ENCODE measurements around the gene PITPNM1.

Gene PITPNM1

DNA sequence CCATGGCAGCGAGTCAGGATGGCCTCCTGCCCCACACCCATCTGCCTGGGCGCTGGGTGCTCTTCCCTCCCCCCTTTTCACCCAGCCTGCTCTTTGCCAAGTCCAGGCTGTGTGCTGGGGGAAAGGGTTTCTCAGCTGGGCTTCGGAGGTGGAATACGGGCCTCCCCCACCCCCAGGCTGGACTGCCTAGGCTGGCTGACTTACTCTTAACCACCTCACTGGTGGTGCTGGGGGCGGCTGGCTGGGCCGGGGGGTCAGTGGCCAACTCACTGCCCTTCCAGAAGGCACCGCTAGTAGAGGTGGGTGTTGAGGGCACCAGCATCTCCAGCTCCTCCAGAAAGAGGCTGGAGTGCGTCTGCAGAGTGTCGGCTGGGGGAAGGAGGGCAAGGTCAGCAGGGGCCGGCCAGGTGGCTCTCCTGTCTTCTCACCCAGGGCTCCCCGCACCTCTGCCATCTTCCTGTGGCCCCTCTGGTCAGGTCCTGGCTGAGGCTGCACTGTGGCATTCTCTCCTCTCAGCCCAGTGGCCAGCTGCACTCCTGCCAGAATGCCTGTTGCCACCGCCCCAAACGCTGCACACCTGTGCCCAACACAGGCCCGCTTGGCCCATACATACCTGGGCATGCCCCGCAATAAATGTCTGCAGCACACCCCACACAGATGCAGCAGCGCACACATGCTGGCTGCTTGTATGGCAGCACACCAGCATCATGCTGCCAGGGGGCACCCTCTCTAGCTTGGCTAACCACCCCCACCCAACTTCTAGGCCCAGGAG, 9.7 kb downstream of the PITPNM1 start:
- Mint-ChIP-seq H3K4me1 (ENCODE audit: low read depth in 2 of 2) (peaks cover 2 to 9% of the 10 kb centered on the region in 2 donors), H3K27me3 (no peaks in the 10 kb centered on the region), H3K9me3 (no peaks in the 10 kb centered on the region), H3K27ac (peak overlapping the region; percentile 38 to 72), H3K4me3 (no peak overlapping the region), H3K36me3 (ENCODE audit: insufficient read depth) (peaks cover 47% of the 10 kb centered on the region)
- ATAC-seq (replicated peaks): no peak
- DNase-seq: no peak

- no peak for DNase-seq
- H3K36me3 Mint-ChIP-seq (ENCODE audit: insufficient read depth): peaks cover 52% of the 10 kb centered on the region
- H3K4me1 Mint-ChIP-seq (ENCODE audit: low read depth in 2 of 2): peaks cover 5 to 13% of the 10 kb centered on the region in 2 donors
- no peak overlapping the region for H3K4me3 Mint-ChIP-seq
- H3K9me3 Mint-ChIP-seq: no peaks in the 10 kb centered on the region
- ATAC-seq (replicated peaks): no peak
- no peak overlapping the region for H3K27ac Mint-ChIP-seq
- no peaks in the 10 kb centered on the region for H3K27me3 Mint-ChIP-seq
These were observed 10.6 kb downstream of the PITPNM1 start for GRCh38 chr11:67494371-67495233.

DNA sequence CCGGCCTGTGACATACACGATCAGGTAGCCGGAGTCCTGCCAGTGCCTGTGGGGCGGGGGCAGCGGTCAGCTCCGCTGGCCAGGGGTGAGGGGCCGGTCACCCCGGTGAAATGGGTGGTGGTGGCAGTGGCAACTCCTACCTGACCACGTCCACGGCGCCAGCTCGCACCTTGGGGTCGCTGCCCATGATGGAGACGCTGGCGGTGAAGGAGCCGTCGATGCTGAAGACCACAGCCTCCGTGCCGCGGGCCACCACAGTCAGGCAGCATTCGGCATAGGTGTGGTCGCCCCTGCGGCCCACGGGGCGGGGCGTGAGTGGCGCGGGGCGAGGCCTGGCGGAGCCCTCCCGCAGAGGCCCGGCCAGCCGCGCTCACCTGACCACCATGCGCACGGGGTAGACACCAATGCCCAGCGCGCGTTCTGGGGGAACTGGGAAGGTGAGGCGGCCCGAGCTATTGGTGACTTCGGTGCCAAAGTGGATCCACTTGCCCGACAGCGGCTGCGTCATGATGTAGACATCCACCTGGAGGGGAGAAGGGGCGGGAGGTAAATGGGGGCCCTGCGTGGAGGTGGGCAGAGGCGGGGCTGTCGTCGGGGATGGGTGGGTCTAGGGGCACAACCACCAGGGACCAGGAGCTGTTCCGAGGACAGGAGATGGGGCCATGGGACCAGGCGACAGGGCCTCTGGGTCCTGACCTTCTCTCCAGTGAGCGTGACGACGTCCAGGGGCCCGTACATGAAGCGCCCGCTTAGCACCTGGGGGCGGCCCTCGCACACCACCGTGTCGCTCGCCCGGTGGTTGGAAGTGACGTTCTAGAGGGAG, 11.4 kb downstream of the PITPNM1 start:
- Mint-ChIP-seq H3K9me3 (no peaks in the 10 kb centered on the region), H3K27me3 (no peaks in the 10 kb centered on the region), H3K4me3 (no peak overlapping the region), H3K4me1 (ENCODE audit: low read depth in 2 of 2) (peaks cover 5 to 15% of the 10 kb centered on the region in 2 donors), H3K36me3 (ENCODE audit: insufficient read depth) (peaks cover 48% of the 10 kb centered on the region), H3K27ac (no peak overlapping the region)
- DNase-seq (no peak), ATAC-seq (replicated peaks) (no peak)

- no peak for ATAC-seq (replicated peaks)
- H3K27me3 Mint-ChIP-seq: no peaks in the 10 kb centered on the region
- peak overlapping the region in 1 of 2 donors; percentile 68 for H3K27ac Mint-ChIP-seq
These were observed 12.2 kb downstream of the PITPNM1 start for GRCh38 chr11:67492801-67493547.

DNA sequence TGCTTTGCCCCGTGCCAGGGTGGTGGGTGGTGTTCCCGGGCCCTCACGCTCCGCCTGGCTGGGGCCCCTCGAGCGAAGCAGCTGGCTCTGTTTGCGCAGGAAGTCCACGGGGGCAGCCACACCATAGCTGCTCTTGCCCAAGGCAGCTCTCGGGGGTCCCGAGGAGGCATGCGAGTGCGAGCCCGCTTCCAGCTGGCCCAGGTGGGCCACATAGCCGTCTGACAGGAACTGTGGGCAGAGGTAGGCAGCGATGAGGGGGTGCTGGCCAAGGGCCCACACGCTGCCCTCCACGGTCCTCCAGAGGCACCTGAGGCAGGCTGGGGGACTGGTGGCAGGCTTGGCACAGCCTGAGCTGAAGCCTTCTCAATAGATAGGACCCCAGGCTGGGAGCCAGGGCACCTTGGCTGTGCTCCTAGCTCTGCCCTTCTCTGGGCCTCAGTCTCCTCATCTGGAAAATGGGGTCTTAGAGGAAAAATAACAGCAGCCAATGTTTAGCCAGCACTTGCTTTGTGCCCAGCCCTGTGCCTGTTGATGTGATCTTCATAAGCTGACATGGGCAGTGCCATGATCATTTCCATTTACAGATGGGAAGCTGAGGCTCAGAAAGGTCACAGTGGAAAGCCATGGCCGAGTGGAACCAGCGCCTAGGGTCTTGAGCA, 13.0 kb downstream of the PITPNM1 start:
- Mint-ChIP-seq H3K4me1 (ENCODE audit: low read depth in 2 of 2) (peaks cover 19 to 30% of the 10 kb centered on the region in 2 donors), H3K27ac (peak overlapping the region in 1 of 2 donors; percentile 68), H3K36me3 (ENCODE audit: insufficient read depth) (peaks cover 61% of the 10 kb centered on the region), H3K4me3 (no peak overlapping the region), H3K27me3 (no peaks in the 10 kb centered on the region), H3K9me3 (no peaks in the 10 kb centered on the region)
- DNase-seq: no peak
- no peak for ATAC-seq (replicated peaks)

More at GRCh38 chr11:67492801-67493547, 12.2 kb downstream of the PITPNM1 start:
- no peak overlapping the region for H3K4me3 Mint-ChIP-seq
- no peak for DNase-seq
- H3K9me3 Mint-ChIP-seq: no peaks in the 10 kb centered on the region
- peaks cover 12 to 23% of the 10 kb centered on the region in 2 donors for H3K4me1 Mint-ChIP-seq (ENCODE audit: low read depth in 2 of 2)
- peaks cover 53% of the 10 kb centered on the region for H3K36me3 Mint-ChIP-seq (ENCODE audit: insufficient read depth)

DNA sequence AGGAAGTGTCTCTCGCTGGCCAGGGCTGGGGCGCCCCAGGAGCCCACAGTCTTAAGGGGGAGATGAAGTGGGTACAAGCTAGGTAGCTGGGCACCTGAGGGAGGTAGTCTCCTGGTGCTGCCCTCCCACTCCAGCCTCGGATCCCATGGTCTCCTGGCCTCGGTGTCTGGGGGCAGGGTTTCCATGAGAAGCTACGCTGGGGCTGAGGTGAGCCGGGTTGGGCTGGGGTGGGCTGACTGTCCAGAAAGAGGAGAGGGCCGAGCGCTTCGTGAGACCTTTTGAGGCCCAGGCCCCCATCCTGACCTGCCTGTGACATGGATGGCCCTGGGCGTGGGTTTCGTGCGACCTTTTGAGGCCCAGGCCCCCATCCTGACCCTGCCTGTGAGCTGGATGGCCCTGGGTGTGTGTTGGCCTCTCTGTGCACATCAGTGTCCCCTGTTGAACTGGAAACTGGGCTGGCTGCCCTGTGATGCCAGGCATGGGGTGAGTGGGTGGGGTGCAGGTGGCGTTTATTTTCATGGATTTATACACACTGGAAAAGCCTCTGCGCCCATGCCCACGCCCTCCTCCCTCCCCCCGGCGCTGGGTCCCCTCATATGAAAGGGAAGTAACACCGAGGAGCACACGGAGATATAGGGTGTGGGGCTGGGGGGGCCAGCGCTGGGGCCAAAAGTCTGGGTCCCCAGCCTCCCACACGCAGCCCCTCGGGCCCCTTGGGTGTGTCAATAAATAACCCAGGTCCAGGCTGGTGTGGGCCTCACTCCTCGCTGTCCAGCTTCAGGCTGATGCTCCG, 13.7 kb downstream of the PITPNM1 start:
- ATAC-seq (replicated peaks): no peak
- DNase-seq: no peak
- Mint-ChIP-seq H3K4me3 (no peak overlapping the region), H3K27ac (peak overlapping the region in 1 of 2 donors; percentile 41), H3K27me3 (no peaks in the 10 kb centered on the region), H3K36me3 (ENCODE audit: insufficient read depth) (peaks cover 59% of the 10 kb centered on the region), H3K4me1 (ENCODE audit: low read depth in 2 of 2) (peaks cover 26 to 29% of the 10 kb centered on the region in 2 donors), H3K9me3 (no peaks in the 10 kb centered on the region)

- no peaks in the 10 kb centered on the region for H3K9me3 Mint-ChIP-seq
- no peaks in the 10 kb centered on the region for H3K27me3 Mint-ChIP-seq
- H3K36me3 Mint-ChIP-seq (ENCODE audit: insufficient read depth): peaks cover 65% of the 10 kb centered on the region
- H3K27ac Mint-ChIP-seq: peak overlapping the region in 1 of 2 donors; percentile 88
- ATAC-seq (replicated peaks): no peak
- H3K4me3 Mint-ChIP-seq: no peak overlapping the region
- DNase-seq: no peak
- H3K4me1 Mint-ChIP-seq (ENCODE audit: low read depth in 2 of 2): peaks cover 34 to 37% of the 10 kb centered on the region in 2 donors
These were observed 14.5 kb downstream of the PITPNM1 start for GRCh38 chr11:67490727-67491065.

DNA sequence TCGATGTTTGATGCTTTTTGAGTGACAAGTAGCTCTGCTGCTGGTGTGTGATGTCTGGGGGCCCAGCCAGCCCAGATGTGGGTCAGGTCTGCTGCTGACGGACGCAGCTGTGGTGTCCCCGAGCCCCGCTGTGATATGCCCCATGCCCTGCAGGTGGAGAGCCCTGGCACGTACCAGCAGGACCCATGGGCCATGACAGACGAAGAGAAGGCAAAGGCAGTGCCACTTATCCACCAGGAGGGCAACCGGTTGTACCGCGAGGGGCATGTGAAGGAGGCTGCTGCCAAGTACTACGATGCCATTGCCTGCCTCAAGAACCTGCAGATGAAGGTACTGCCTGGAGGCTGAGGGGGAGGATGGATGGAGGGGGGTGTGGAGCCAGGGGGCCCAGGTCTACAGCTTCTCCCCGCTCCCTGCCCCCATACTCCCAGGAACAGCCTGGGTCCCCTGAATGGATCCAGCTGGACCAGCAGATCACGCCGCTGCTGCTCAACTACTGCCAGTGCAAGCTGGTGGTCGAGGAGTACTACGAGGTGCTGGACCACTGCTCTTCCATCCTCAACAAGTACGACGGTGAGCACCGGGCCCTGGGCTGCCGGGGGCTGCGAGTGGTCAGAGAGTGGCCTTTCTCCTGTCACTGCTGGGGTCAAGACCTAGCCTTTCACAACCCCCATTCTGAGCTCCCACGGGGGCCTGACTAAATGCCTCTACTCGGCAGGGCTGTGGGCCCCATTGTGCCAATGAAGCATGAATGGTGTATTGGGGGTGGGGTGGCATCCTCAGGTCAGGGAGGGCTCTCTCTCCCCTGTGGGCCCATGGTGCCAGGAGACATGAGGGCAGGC, 15.1 kb downstream of the PITPNM1 start:
- Mint-ChIP-seq H3K4me1 (ENCODE audit: low read depth in 2 of 2) (peaks cover 36 to 40% of the 10 kb centered on the region in 2 donors), H3K27ac (peak overlapping the region; percentile 57 to 88), H3K36me3 (ENCODE audit: insufficient read depth) (peaks cover 66% of the 10 kb centered on the region), H3K9me3 (no peaks in the 10 kb centered on the region), H3K4me3 (no peak overlapping the region), H3K27me3 (no peaks in the 10 kb centered on the region)
- DNase-seq (no peak), ATAC-seq (replicated peaks) (no peak)

GRCh38 chr11:67489203-67489884, 15.8 kb downstream of the PITPNM1 start:
- peaks cover 43 to 48% of the 10 kb centered on the region in 2 donors for H3K4me1 Mint-ChIP-seq (ENCODE audit: low read depth in 2 of 2)
- ATAC-seq (replicated peaks) (no peak), DNase-seq (no peak)
- no peaks in the 10 kb centered on the region for H3K27me3 Mint-ChIP-seq
- H3K4me3 Mint-ChIP-seq: no peak overlapping the region
- H3K27ac Mint-ChIP-seq: peak overlapping the region; percentile 94 to 97
- peaks cover 73% of the 10 kb centered on the region for H3K36me3 Mint-ChIP-seq (ENCODE audit: insufficient read depth)
- no peaks in the 10 kb centered on the region for H3K9me3 Mint-ChIP-seq

- Mint-ChIP-seq H3K9me3 (no peaks in the 10 kb centered on the region), H3K27ac (peak overlapping the region; percentile 94 to 97), H3K4me1 (ENCODE audit: low read depth in 2 of 2) (peaks cover 62 to 69% of the 10 kb centered on the region in 2 donors), H3K36me3 (ENCODE audit: insufficient read depth) (peaks cover 76% of the 10 kb centered on the region), H3K27me3 (no peaks in the 10 kb centered on the region), H3K4me3 (peak overlapping the region; percentile 91 to 94)
- ATAC-seq (replicated peaks) (no peak), DNase-seq (no peak)
These were observed 18.5 kb downstream of the PITPNM1 start for GRCh38 chr11:67486481-67487195.
